Raji (cell line): ENCODE data around the gene FRMPD4.

Source experiments
- POLR2A ChIP-seq: IDR thresholded peaks from 2 replicates; pipeline ENCODE4 v1.6.1; 2011; ENCODE audit warnings: low read depth, low read length, control low read depth; ENCODE audit not compliant: insufficient read depth

Gene FRMPD4

DNA sequence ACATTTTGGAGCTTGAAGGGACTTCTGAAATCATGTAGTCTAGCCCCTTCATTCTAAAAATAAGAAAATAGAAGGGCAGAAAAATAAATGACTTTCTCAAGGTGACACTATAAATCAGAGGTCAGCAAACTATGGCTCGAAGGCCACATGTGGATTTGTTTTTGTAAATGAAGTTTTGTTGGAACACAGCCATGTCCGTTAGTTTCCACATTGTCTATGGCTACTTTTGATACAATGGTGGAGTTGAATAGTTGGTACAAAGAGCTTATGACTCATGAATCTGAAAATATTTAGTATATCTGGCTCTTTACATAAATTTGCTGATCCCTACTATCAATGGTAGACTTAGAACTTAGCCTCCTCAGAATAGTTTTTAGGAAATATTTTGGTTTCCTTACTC lies 350.5 kb downstream of the FRMPD4 start:
- TF ChIP-seq POLR2A: no peak

DNA sequence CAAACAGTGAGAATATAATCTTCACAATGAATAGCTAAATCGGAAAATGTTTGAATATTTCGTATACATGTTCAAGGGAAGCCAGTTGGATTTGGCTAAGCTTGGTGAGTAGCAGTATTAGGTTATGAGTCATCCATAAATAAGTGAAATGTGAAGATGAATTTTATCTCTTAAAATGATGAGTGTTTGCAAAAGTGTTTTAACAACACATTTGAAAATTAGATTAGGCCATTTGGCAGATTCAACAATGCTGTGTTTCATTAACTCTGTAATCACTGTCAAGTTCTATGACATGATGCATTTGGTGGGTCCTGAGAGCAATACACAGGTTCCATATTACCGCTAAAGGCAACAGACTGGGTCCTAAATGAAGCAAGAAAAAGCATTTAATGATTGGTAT lies 351.1 kb downstream of the FRMPD4 start:
- TF ChIP-seq POLR2A: no peak

DNA sequence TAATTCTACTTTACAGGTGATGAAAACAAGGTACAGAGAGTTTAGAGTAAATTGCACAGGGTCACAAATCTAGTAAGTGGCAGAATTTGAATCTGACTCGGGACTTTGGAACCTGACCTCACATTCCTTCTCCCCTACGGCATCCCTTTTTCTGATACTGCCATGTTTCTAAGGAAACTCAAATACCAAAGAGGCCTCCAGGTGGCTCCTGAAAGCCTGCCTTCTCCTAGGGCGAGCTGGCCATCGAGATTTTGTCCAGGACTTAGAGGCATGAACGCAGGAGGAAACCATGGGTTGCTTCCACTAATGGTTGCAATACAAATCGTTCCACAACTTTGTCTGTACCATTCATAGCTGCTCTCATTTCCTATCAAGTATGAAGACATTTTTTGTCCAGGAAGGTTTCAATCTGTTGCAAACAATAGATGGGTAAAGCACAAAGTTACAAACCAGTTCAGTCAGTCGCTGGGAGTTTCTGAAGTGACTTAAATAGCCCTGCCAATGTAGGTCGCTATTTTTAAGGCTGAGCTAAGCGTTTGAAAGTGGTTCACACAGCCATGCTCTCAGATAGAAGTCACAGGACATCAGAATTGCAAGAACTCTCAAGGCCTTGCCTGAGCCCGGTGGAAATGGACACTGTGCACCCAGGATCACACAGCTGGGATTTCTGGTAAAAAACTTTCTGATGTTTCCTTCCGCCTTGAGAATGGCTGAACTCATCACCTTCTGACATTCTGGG lies 356.3 kb downstream of the FRMPD4 start:
- no peak for TF ChIP-seq POLR2A

DNA sequence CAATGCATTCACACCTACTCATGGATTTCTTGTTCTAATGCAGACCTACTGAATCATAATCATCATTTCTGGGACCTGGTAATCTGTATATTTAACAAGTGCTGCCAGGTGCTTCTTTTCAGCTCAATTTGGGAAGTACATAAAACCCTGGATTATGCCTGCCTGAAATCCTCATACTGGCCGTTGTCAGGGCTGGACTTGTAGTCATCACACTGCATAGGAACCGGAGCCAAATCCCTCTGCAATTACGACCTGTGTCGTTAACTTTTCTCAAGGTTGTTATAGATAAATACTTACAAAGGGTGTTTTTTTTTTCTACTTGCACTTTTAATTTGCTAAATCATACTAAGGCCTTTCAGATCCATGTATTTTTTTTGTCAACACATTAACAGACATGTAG lies 358.1 kb downstream of the FRMPD4 start:
- TF ChIP-seq POLR2A: no peak

DNA sequence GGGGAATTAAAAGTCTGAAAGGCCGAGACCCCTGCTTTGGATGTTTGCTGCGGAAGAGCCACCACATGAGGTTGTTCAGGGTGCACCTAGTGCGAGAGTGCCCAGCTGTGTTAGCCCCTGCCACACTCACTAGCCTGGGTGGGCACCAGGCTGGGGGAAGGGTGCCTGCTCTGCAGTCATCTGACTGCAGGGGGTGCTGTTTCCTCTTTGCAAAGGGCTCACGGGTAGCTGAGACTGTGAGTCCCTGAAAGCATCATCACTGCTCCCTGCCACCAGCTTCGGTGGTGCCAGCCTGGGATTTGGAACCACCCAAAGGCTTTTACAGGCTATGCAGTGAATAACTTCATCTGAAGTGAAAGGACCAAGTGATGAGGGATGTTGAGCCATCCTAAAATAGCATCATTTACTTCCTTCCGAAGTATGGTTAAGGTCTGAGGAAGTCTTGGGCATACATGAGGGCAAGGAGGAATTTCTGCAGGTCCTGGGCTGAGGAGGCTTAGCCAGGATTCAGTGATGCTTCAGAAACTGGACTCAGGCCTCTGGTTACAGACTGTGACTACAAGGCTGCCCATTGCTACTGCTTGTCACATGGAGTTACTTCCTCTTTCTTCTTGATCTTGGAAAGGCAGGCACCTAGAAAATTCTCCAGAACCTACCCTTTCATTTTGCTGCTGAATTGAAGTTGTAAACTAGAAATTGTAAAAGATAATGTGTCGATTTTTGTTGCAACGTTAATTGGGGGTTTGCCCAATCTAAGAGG lies 359.7 kb downstream of the FRMPD4 start:
- no peak for TF ChIP-seq POLR2A

DNA sequence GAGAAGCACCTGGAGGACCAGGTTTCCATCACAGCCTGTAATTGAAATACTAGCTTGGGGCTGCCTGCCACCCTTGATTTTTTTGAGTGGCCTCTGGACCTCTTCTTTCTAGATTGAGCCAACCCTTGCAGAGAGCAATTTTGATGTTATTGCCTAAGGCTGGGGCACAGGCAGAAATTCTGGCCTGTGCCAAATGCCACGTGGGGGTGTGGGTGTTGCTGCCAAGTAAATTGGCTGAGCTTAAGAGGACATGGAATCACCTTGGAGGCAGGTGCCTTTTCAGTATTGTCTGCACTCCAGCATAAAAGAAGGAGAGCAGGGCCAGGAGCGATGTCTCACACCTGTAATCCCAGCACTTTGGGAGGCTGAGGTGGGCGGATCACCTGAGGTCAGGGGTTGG lies 366.9 kb downstream of the FRMPD4 start:
- TF ChIP-seq POLR2A: no peak

DNA sequence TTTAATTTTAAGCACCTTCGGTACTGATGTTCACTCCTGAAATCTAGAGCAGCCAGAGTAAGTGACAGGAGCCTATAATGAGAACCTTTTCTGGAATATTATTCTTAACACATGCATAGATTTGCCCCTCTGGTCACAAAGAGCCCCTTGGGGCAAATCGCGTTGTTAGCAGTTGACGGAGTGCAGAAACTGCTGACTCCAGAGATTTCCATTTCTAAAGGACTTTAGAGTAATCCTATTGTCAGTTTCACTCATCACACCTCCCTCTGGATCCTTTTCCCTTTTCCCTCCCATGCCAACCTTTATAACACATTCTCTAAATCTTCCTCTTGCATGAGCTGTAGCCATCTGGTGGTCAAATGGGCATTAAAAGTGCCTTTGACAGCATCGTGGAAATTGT lies 388.0 kb downstream of the FRMPD4 start:
- TF ChIP-seq POLR2A: no peak

DNA sequence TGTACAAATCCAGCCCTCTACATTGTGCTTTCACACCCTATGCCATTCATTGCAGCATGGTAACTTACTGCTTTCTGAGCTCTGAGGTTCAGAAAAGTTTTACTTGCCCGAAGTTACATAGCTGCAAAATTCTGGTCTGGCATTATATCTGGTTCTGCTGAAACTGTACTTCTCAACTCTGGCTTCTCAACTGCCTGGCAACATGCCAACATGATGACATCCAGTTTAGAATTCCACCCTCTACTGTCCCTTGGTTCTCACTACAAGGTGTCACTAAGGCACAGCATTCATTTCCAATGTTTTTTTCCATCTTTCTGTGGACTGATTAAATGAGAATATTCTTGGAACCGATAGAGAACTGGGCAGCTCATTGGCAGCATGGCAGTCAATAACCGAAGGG lies 410.1 kb downstream of the FRMPD4 start:
- TF ChIP-seq POLR2A: no peak

DNA sequence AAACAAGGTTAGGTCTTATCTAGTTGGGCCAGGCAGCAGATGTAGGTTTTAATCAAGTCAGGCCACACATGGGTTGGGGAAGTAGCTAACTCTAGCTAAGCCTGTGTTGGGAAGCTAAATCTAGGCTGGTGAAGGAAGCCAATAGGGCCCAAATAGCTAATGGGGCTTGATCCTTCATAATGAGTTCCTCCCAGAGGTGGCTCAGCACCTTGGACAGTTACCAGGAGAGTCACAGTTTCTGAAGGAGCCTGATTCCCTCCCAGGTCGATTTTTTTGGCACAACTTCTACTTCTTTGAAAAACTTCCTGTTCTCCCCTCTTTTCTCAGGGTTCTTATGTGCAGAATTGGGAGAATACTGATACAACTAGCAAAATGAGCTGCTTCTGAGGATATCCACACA lies 410.5 kb downstream of the FRMPD4 start:
- no peak for TF ChIP-seq POLR2A

DNA sequence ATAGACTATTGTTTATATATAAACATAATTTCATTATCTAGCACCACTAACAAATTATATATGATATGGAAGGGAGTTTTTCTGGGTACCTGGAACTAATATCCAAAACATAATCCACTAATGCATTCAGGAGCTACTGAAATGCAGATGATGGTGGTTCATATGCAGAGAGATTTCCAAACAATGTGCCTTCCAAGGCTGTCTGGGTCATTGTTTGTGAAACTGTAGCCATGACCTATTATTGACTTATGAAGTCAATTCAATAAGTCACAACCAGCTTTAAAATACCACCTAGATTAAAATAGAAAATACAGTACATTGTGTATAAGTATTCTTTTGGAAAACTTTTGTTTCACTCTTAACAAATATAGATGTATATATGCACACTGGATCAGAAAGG lies 415.9 kb downstream of the FRMPD4 start:
- TF ChIP-seq POLR2A: no peak

DNA sequence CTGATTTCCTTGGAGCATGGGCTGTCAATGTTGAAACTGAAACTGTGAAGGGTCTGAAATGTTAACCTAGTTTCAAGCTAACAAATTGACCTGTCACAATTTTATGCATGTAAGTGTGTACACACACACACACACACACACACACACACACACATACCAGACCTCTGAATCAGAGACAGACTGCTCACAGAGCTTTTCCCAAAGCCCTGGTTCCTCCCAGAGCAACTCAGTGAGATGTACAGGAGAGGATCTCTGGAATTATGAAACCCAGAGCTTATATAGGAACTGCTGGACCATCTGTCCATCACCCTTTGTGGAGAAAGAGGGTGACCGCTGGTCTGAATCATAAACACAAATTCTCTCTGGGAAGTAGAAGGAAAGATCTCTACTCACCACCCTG lies 424.8 kb downstream of the FRMPD4 start:
- no peak for TF ChIP-seq POLR2A

DNA sequence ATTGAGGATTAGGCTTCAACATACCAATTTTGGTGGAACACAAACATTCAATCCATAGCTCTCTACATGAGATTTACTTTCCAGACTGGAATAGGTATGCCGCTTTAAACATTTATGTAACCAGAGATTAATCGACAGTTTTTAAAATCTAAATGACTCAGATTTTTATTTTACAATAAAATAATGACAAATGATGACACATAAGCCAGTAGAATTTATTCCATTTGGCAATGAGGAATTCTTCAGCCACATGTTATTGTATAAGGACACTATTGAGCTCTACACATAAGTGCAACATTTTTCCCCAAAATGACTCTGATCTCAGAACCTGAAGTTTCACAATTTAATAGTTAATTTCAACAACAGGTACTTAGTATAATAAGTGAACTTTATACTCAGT lies 425.9 kb downstream of the FRMPD4 start:
- TF ChIP-seq POLR2A: no peak

DNA sequence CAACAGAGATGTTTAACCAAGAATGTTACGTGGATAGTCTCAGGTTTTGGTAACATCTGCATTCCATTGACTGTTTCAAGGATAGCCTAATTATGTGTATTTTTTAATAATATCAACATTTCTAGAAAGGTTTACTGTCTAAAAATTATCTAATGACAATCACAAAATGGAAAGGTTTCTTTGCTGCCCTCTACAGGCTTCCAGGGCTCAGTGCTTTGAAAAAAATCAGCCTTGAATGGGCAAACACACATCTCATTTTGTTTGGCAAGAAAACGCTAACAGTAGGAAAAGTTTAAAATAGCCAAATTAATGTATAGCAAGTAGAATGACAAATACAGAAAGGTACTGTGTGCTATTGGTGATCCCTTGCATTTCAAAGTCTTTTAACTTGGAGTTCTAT lies 429.6 kb downstream of the FRMPD4 start:
- no peak for TF ChIP-seq POLR2A

DNA sequence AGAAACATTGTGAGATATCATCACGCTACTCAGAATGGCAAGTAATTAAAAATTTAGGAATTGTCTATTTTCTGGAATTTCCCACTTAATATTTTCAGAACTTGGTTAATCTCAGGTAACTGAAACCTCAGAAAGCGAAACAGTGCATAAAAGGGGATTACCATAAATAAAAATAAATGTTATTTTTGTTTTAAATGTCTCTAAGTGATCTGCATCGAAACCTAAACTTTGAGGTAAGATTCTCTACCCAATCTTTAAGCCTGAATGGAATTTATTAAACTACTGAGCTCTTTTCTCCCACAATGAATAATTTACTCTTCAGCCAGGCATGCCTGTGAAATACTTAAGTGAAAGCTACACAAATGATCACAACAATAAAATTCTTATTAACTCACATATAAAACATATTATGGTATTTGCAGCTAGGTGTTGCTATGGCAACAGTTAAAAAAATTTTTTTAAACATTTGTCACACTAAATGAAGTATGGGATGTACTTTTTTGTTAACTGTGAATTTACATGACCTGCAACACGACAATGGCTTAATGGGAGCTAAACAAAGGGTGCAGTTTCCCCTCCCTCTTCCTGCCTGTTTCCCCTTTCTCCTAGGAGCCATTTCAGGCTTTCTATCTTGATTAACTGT lies 432.7 kb downstream of the FRMPD4 start:
- TF ChIP-seq POLR2A: no peak

DNA sequence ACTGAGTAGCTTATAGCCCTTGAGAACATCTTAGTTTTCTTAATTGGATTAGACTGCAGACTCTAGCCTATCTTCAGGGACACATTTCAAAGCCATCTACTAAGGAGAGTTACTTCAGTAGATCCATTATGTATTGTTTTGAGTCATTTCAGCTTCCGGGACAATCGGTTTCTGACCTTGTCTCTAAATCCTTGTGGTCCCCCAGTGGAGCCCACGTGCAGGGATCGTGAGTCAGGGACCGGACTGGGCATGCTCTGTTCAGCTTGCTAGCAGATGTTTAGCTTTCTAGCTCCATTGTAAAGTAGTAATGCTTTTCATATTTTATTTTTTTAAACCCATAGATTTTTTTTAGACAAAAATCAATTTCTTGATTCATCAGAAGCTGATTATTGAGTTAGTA lies 441.0 kb downstream of the FRMPD4 start:
- TF ChIP-seq POLR2A: no peak

DNA sequence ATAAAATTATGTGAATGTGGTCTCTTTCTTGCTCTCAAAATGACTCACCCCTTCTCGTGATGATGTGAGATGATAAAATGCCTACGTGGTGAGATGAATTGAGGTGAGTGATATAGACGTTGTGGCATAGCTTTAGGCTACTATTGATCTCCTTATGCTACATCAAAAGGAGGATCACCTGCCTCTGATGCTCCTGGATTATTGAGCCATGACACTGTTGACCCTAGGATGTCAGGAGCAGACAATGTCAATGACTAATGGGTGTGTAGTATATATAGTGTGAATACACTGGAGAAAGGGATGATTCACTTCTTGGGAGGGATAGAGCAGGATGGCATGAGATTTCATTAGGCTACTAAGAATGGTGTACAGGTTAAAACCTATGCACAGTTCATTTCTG lies 442.3 kb downstream of the FRMPD4 start:
- no peak for TF ChIP-seq POLR2A
